K562 (cell line): ENCODE data around the gene KCNAB1. TPM values are rescaled to one million over a fixed set of nuclear protein-coding genes. Genes with fewer than 3 reads are reported as not detected.

Experiments used
- ATAC-seq: fragments of 200-7000 bp; cut with Tn5 transposase; 3 replicates; pipeline ENCODE4 v1.9.1; 2020; ENCODE audit warnings: moderate library complexity
- BruUV-seq: library from RNA; stranded (reverse); fragments of 400-500 nt; replicated peaks from 2 replicates; lab custom pipeline; 2021; lab: Mats Ljungman, UMichigan
- CTCF ChIA-PET: fragments of 300-600 bp; formaldehyde crosslinking; extraction: SDS; loops from one replicate; lab custom pipeline; 2021; ENCODE audit warnings: low intra/inter-chr PET ratio; lab: Yijun Ruan, JAX
- POLR2A ChIA-PET: fragments of 300-600, 350-650 bp; sonication (Branson Sonifier 250); formaldehyde crosslinking; extraction: SDS; loops from one replicate; lab custom pipeline; 2021; ENCODE audit warnings: antibody characterized with exemption, inconsistent platforms; lab: Yijun Ruan, JAX
- DNase-seq, 4 experiments: peaks; one replicate each; pipeline versions ENCODE4 v3.0.0 to v3.0.0-alpha.2; 2011 to 2018; ENCODE audit warnings: low spot score in 3 of 4, mixed read lengths in 3 of 4; ENCODE audit errors: extremely low read depth in 1 of 4
- FAIRE-seq: peaks from 2 replicates; lab custom pipeline; 2011; peaks lifted over from hg19 to GRCh38; lab: Jason Lieb, UNC
- H2AFZ ChIP-seq: 2 replicates; pipeline ENCODE4 v1.6.0; 2011; ENCODE audit warnings: low read depth, low read length, control low read depth, inconsistent platforms
- H3K27ac ChIP-seq: fragments of 200-600 bp; 3 replicates; pipeline ENCODE4 v1.8.0; 2011; ENCODE audit warnings: low read depth, mild to moderate bottlenecking, control low read depth, inconsistent platforms, low read length, moderate library complexity, mixed read lengths; ENCODE audit errors: extremely low read depth
- H3K27me3 ChIP-seq, 2 experiments: fragments of 300-600 bp in 1 of 2; 2 replicates in 1 of 2; 3 replicates in 1 of 2; pipeline versions ENCODE4 v1.6.0 to v1.8.0; 2011; ENCODE audit warnings: inconsistent platforms in 2 of 2, low read length in 2 of 2, mild to moderate bottlenecking in 1 of 2, mixed read lengths in 1 of 2, moderate library complexity in 1 of 2; ENCODE audit not compliant: control insufficient read depth in 2 of 2, insufficient read depth in 2 of 2
- H3K36me3 ChIP-seq: fragments of 300-600 bp; 3 replicates; pipeline ENCODE4 v1.8.0; 2011; ENCODE audit warnings: mild to moderate bottlenecking, low read length, inconsistent platforms; ENCODE audit not compliant: control insufficient read depth, insufficient read depth
- H3K4me1 ChIP-seq, 2 experiments: fragments of 200-600 bp in 1 of 2; replicated peaks in 1 of 2; 2 replicates in 1 of 2; 3 replicates in 1 of 2; pipeline versions ENCODE4 v1.5.1 to v1.8.0; 2011; ENCODE audit warnings: inconsistent platforms in 2 of 2, low read length in 2 of 2, mild to moderate bottlenecking in 1 of 2, mixed read lengths in 1 of 2, moderate library complexity in 1 of 2; ENCODE audit not compliant: control insufficient read depth in 2 of 2, insufficient read depth in 2 of 2
- H3K4me2 ChIP-seq: 2 replicates; pipeline ENCODE4 v1.6.1; 2011; ENCODE audit warnings: low read length, control low read depth, inconsistent platforms, mixed read lengths; ENCODE audit not compliant: insufficient read depth
- H3K4me3 ChIP-seq: fragments of 200-600 bp; sonication (generic), shearing (Covaris generic); 2 replicates; pipeline ENCODE4 v1.5.1; 2016; ENCODE audit warnings: control low read depth, inconsistent platforms
- H3K79me2 ChIP-seq: fragments of 200-600 bp; 3 replicates; pipeline ENCODE4 v1.8.0; 2011; ENCODE audit warnings: low read length, inconsistent platforms; ENCODE audit not compliant: control insufficient read depth, insufficient read depth
- H3K9ac ChIP-seq, 2 experiments: 2 replicates each; pipeline versions ENCODE4 v1.6.0 to v1.6.1; 2011; ENCODE audit warnings: low read depth in 2 of 2, low read length in 2 of 2, control low read depth in 1 of 2, inconsistent platforms in 1 of 2, mild to moderate bottlenecking in 1 of 2, mixed read lengths in 1 of 2; ENCODE audit not compliant: insufficient read depth in 1 of 2
- H3K9me1 ChIP-seq: one replicate; pipeline ENCODE4 v1.6.0; 2011; ENCODE audit warnings: inconsistent platforms, mild to moderate bottlenecking, low read length, moderate library complexity; ENCODE audit not compliant: control insufficient read depth, insufficient read depth
- H3K9me3 ChIP-seq: replicated peaks from 2 replicates; pipeline ENCODE4 v1.5.1; 2011; ENCODE audit warnings: low read depth, low read length, inconsistent platforms; ENCODE audit not compliant: control insufficient read depth, insufficient read depth
- H4K20me1 ChIP-seq: replicated peaks from 2 replicates; pipeline ENCODE4 v1.6.1; 2011; ENCODE audit warnings: low read length, inconsistent platforms, mixed read lengths; ENCODE audit not compliant: control insufficient read depth, insufficient read depth
- CBX8 ChIP-seq: fragments of 200-600 bp; sonication (generic); IDR thresholded peaks from 2 replicates; pipeline ENCODE4 v1.6.1; 2012; ENCODE audit warnings: borderline replicate concordance, mixed run types, low read depth, mild to moderate bottlenecking, moderate library complexity, mixed read lengths, low read length, control low read depth, inconsistent platforms; ENCODE audit not compliant: poor library complexity, severe bottlenecking; ENCODE audit errors: extremely low read depth
- NFE2L1 ChIP-seq: fragments of 450-650 bp; IDR thresholded peaks from 2 replicates; pipeline ENCODE4 v1.6.1; 2016; ENCODE audit warnings: missing genetic modification characterization, low read depth, mild to moderate bottlenecking, missing compliant biosample characterization, moderate library complexity, borderline replicate concordance
- POLR3G ChIP-seq: IDR thresholded peaks from 2 replicates; pipeline ENCODE4 v1.6.1; 2011; ENCODE audit not compliant: insufficient read length, insufficient replicate concordance; ENCODE audit errors: extremely low read depth
- PYGO2 ChIP-seq: fragments of 450-650 bp; IDR thresholded peaks from 2 replicates; pipeline ENCODE4 v1.6.1; 2016; ENCODE audit warnings: mild to moderate bottlenecking, missing genetic modification characterization, moderate library complexity, missing compliant biosample characterization
- RBM17 ChIP-seq: fragments of 200-400 bp; formaldehyde crosslinking; IDR thresholded peaks from 2 replicates; pipeline ENCODE4 v1.6.1; 2017; ENCODE audit warnings: low read depth, mild to moderate bottlenecking, low read length, borderline replicate concordance
- SIX5 ChIP-seq, 2 experiments: IDR thresholded peaks; 2 replicates each; pipeline ENCODE4 v1.6.1; 2011; ENCODE audit warnings: low read length in 2 of 2, borderline replicate concordance in 1 of 2, low read depth in 1 of 2, mild to moderate bottlenecking in 1 of 2, moderate library complexity in 1 of 2; ENCODE audit not compliant: insufficient read depth in 1 of 2
- ZNF3 ChIP-seq: fragments of 250-450 bp; sonication (Bioruptor Pico); IDR thresholded peaks from 2 replicates; pipeline ENCODE4 v1.5.0; 2021; ENCODE audit warnings: mild to moderate bottlenecking, moderate library complexity
- WGBS: fragments of 100-300 bp; shearing (Covaris generic); methylation state at CpG from one replicate; pipeline ENCODE4 v1.1.6; 2016; ENCODE audit warnings: low coverage, mixed read lengths; ENCODE audit not compliant: insufficient coverage; ENCODE audit errors: missing lambda C conversion rate; 5-methylcytosine and 5-hydroxymethylcytosine counted together
- in situ Hi-C: fragments of 300-500 bp; cut with MboI; formaldehyde crosslinking; loops from 4 replicates; pipeline ENCODE4 v1.15.0; 2018; ENCODE audit warnings: inconsistent platforms, mixed read lengths
- intact Hi-C: fragments of 100-400 bp; cut with micrococcal nuclease; formaldehyde crosslinking; loops from 2 replicates; pipeline ENCODE4 v1.14.2; 2022
- polyA plus RNA-seq, 8 experiments: library from polyadenylated mRNA; depleted of rRNA in 4 of 8; stranded (reverse) in 5 of 8; unstranded in 3 of 8; fragments of >200 nt; fragmentation: Nextera tagmentation in 2 of 8; fragmentation: Illumina TruSeq in 1 of 8; extraction: Ambion mirVana in 2 of 8; extraction: Trizol in 1 of 8; gene quantifications; 2 replicates each; pipeline versions ENCODE4 v1.2.1 to v1.2.3, GENCODE V29; 2011 to 2014; ENCODE audit warnings: inconsistent platforms in 1 of 8, missing spikeins in 1 of 8
- total RNA-seq, 7 experiments: library from RNA; depleted of rRNA in 6 of 7; stranded (reverse); fragments of >200 nt in 6 of 7; fragmentation: Illumina TruSeq in 2 of 7; extraction: Trizol in 2 of 7; gene quantifications; 2 replicates each; pipeline versions ENCODE4 v1.2.1 to v1.2.3, GENCODE V29; 2011 to 2021; ENCODE audit warnings: low replicate concordance in 1 of 7
- TF ChIP-seq, protein P1 (sequence below): conservative IDR thresholded peaks from 2 replicates; pipeline ENCODE4 v1.6.1; 2011; ENCODE audit warnings: low read depth, mild to moderate bottlenecking, low read length; ENCODE audit not compliant: control insufficient read depth

KCNAB1 gene
- total and polyA plus RNA-seq, 9 of the 15 experiments (the other 6 are each of a cell fraction or from before 2014, with no cell fraction given), result 0.14 to 1.2 (median 0.51) TPM

DNA sequence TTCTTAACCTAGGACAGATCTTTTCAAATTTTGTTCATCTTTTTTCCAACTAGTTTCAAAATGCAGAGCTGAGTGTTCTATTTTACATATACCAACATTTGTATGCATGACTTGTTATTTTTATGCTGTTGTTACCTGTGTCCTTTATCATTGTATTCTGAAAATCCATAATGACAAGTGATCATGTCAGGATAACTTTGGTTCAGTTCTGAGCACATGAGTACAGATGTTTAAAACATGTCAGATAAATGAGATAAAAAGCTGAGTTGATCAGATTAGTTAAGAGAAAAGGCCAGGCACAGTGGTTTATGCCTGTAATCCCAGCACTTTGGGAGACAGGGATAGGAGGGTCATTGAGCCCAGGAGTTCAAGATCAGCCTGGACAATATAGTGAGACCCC, 229.6 kb downstream of the KCNAB1 start:
- H2AFZ ChIP-seq, result no peak overlapping the region
- no peak for DNase-seq

GRCh38 chr3:156350781-156351180, 230.4 kb downstream of the KCNAB1 start:
- H3K4me3 ChIP-seq, result no peak overlapping the region
- H3K27ac ChIP-seq, result no peak overlapping the region
- H3K9me3 ChIP-seq, result no peaks in the 10 kb centered on the region
- in situ Hi-C loops (no loop called here), intact Hi-C loops (no loop called here)
- no peaks in the 10 kb centered on the region for H3K9me1 ChIP-seq
- no peaks in the 10 kb centered on the region for H3K36me3 ChIP-seq
- H2AFZ ChIP-seq, result no peak overlapping the region
- no peaks in the 10 kb centered on the region for H4K20me1 ChIP-seq
- H3K79me2 ChIP-seq, result no peaks in the 10 kb centered on the region
- ChIA-PET CTCF (no interaction called here), POLR2A (no interaction called here)
- 0% methylated on average over 4 of the region's 4 CpGs for WGBS
- no peak for DNase-seq
- peaks cover 0 to 19% of the 10 kb centered on the region in 2 experiments; a peak in 2 of 5 replicates for H3K27me3 ChIP-seq
- H3K4me1 ChIP-seq, result no peaks in the 10 kb centered on the region
- H3K9ac ChIP-seq, result no peak overlapping the region
- FAIRE-seq, result no peak
- BruUV-seq, result no TSS peak
- no peak overlapping the region for H3K4me2 ChIP-seq
- TF ChIP-seq POLR3G (no peak), SIX5 (IDR thresholded peaks at IDR 0.05; ENCODE audit: borderline replicate concordance in 1 of 2, insufficient read depth in 1 of 2, low read depth in 1 of 2, low read length in 2 of 2) (no peak), ZNF3 (CRISPR knock-in tag) (no peak), PYGO2 (tag) (no peak), RBM17 (no peak)
- TF ChIP-seq, protein P1, sequence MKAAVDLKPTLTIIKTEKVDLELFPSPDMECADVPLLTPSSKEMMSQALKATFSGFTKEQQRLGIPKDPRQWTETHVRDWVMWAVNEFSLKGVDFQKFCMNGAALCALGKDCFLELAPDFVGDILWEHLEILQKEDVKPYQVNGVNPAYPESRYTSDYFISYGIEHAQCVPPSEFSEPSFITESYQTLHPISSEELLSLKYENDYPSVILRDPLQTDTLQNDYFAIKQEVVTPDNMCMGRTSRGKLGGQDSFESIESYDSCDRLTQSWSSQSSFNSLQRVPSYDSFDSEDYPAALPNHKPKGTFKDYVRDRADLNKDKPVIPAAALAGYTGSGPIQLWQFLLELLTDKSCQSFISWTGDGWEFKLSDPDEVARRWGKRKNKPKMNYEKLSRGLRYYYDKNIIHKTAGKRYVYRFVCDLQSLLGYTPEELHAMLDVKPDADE, result no peak
- no peak for ATAC-seq

More for the DNA sequence above, 229.6 kb downstream of the KCNAB1 start:
- CTCF ChIA-PET, result no interaction called here
- Histone ChIP-seq H3K9me1 (no peaks in the 10 kb centered on the region), H3K36me3 (no peaks in the 10 kb centered on the region), H3K4me3 (no peak overlapping the region), H3K79me2 (no peaks in the 10 kb centered on the region), H3K9me3 (no peaks in the 10 kb centered on the region), H3K27ac (no peak overlapping the region), H3K27me3 (peaks cover 0 to 19% of the 10 kb centered on the region in 2 experiments; a peak in 2 of 5 replicates), H3K4me2 (no peak overlapping the region), H3K4me1 (no peaks in the 10 kb centered on the region), H3K9ac (no peak overlapping the region), H4K20me1 (no peaks in the 10 kb centered on the region)
- FAIRE-seq, result no peak
- POLR2A ChIA-PET, result interaction anchor here (0.6 kb wide), 1 partner anchor 16 kb away, joined by 3 read pairs; no protein-coding TSS in a partner anchor
- no TSS peak for BruUV-seq
- in situ Hi-C loops, result no loop called here
- ATAC-seq, result no peak
- no peak for TF ChIP-seq NFE2L1
- no peak for TF ChIP-seq CBX8
- intact Hi-C loops, result no loop called here
